KMS-11 (cell line): ENCODE measurements around the gene SPATA2.

ENCODE experiments used
- H2AFZ ChIP-seq: fragments of 200-600 bp; sonication (generic); 2 replicates; pipeline ENCODE4 v1.6.1; 2016; ENCODE audit warnings: antibody characterized with exemption, mixed run types, low read depth
- H3K27ac ChIP-seq: fragments of 200-600 bp; sonication (generic); 2 replicates; pipeline ENCODE4 v1.6.1; 2016; ENCODE audit warnings: mild to moderate bottlenecking, mixed run types
- H3K27me3 ChIP-seq: fragments of 200-600 bp; sonication (generic); 2 replicates; pipeline ENCODE4 v1.6.1; 2017; ENCODE audit warnings: mild to moderate bottlenecking, low read depth, mixed run types, moderate library complexity; ENCODE audit not compliant: insufficient read depth
- H3K36me3 ChIP-seq: fragments of 200-600 bp; sonication (generic); 2 replicates; pipeline ENCODE4 v1.6.1; 2017; ENCODE audit warnings: mild to moderate bottlenecking, mixed run types; ENCODE audit not compliant: insufficient read depth
- H3K4me1 ChIP-seq: fragments of 200-600 bp; sonication (generic); 2 replicates; pipeline ENCODE4 v1.6.1; 2016; ENCODE audit warnings: mild to moderate bottlenecking, low read depth, mixed run types; ENCODE audit not compliant: poor library complexity, severe bottlenecking
- H3K4me2 ChIP-seq: fragments of 200-600 bp; sonication (generic); 2 replicates; pipeline ENCODE4 v1.7.0; 2016; ENCODE audit warnings: mild to moderate bottlenecking, mixed run types
- H3K4me3 ChIP-seq: fragments of 200-600 bp; sonication (generic); IDR thresholded peaks from 2 replicates; pipeline ENCODE4 v1.6.1; 2017; ENCODE audit warnings: low read depth, low read length, mixed read lengths; ENCODE audit not compliant: insufficient read depth
- H3K79me2 ChIP-seq: fragments of 200-600 bp; sonication (generic); 2 replicates; pipeline ENCODE4 v1.6.1; 2016; ENCODE audit warnings: low read depth, mixed run types; ENCODE audit not compliant: insufficient read depth
- H3K9ac ChIP-seq: fragments of 200-600 bp; sonication (generic); 2 replicates; pipeline ENCODE4 v1.6.1; 2016; ENCODE audit warnings: mild to moderate bottlenecking, mixed run types
- H4K20me1 ChIP-seq: fragments of 200-600 bp; sonication (generic); 2 replicates; pipeline ENCODE4 v1.6.1; 2016; ENCODE audit warnings: mild to moderate bottlenecking, mixed run types; ENCODE audit not compliant: insufficient read depth
- CTCF ChIP-seq: fragments of 200-600 bp; sonication (generic); conservative IDR thresholded peaks from 2 replicates; pipeline ENCODE4 v1.6.1; 2017; ENCODE audit warnings: low read depth, mild to moderate bottlenecking, antibody characterized with exemption, low read length, moderate library complexity, mixed read lengths

The SPATA2 gene

GRCh38 chr20:49894073-49894470, 21.3 kb downstream of the SPATA2 start:
- no peak overlapping the region for H3K27ac ChIP-seq
- no peaks in the 10 kb centered on the region for H3K36me3 ChIP-seq
- no peaks in the 10 kb centered on the region for H3K27me3 ChIP-seq
- no peaks in the 10 kb centered on the region for H4K20me1 ChIP-seq
- TF ChIP-seq CTCF = no peak
- no peak overlapping the region for H3K4me3 ChIP-seq
- peaks cover 13% of the 10 kb centered on the region for H3K4me1 ChIP-seq
- H3K9ac ChIP-seq = no peak overlapping the region
- no peaks in the 10 kb centered on the region for H3K79me2 ChIP-seq
- H3K4me2 ChIP-seq = no peak overlapping the region
- no peak overlapping the region for H2AFZ ChIP-seq

GRCh38 chr20:49893242-49894072, 21.9 kb downstream of the SPATA2 start:
- H3K27ac ChIP-seq = no peak overlapping the region
- H3K79me2 ChIP-seq = no peaks in the 10 kb centered on the region
- H3K4me1 ChIP-seq = peaks cover 19% of the 10 kb centered on the region
- no peaks in the 10 kb centered on the region for H3K36me3 ChIP-seq
- no peak overlapping the region for H3K4me2 ChIP-seq
- no peak overlapping the region for H3K4me3 ChIP-seq
- no peak overlapping the region for H3K9ac ChIP-seq
- no peaks in the 10 kb centered on the region for H4K20me1 ChIP-seq
- no peaks in the 10 kb centered on the region for H3K27me3 ChIP-seq
- TF ChIP-seq CTCF = no peak
- no peak overlapping the region for H2AFZ ChIP-seq

- Histone ChIP-seq H3K27ac (no peak overlapping the region), H3K27me3 (no peaks in the 10 kb centered on the region), H3K9ac (no peak overlapping the region), H3K4me2 (no peak overlapping the region), H3K4me1 (peaks cover 26% of the 10 kb centered on the region), H3K79me2 (no peaks in the 10 kb centered on the region), H3K4me3 (no peak overlapping the region), H2AFZ (no peak overlapping the region), H4K20me1 (no peaks in the 10 kb centered on the region), H3K36me3 (no peaks in the 10 kb centered on the region)
- no peak for TF ChIP-seq CTCF
Measured at GRCh38 chr20:49892817-49893216, 22.5 kb downstream of the SPATA2 start.

GRCh38 chr20:49892260-49892659, 23.1 kb downstream of the SPATA2 start:
- H3K27me3 ChIP-seq = no peaks in the 10 kb centered on the region
- no peak for TF ChIP-seq CTCF
- H3K4me3 ChIP-seq = no peak overlapping the region
- H3K4me2 ChIP-seq = no peak overlapping the region
- no peak overlapping the region for H3K27ac ChIP-seq
- H3K36me3 ChIP-seq = no peaks in the 10 kb centered on the region
- H3K79me2 ChIP-seq = no peaks in the 10 kb centered on the region
- no peak overlapping the region for H3K9ac ChIP-seq
- no peaks in the 10 kb centered on the region for H4K20me1 ChIP-seq
- H2AFZ ChIP-seq = no peak overlapping the region
- peaks cover 31% of the 10 kb centered on the region for H3K4me1 ChIP-seq
